ENCODE results near the gene ANKRD18B. TPM values are rescaled to one million over a fixed set of nuclear protein-coding genes. Genes with fewer than 3 reads are reported as not detected.

ANKRD18B gene
- total and polyA plus RNA-seq, 9 of the 15 experiments (the other 6 are each of a cell fraction or from before 2014, with no cell fraction given), result 0.43 to 12.6 (median 1.8) TPM

DNA sequence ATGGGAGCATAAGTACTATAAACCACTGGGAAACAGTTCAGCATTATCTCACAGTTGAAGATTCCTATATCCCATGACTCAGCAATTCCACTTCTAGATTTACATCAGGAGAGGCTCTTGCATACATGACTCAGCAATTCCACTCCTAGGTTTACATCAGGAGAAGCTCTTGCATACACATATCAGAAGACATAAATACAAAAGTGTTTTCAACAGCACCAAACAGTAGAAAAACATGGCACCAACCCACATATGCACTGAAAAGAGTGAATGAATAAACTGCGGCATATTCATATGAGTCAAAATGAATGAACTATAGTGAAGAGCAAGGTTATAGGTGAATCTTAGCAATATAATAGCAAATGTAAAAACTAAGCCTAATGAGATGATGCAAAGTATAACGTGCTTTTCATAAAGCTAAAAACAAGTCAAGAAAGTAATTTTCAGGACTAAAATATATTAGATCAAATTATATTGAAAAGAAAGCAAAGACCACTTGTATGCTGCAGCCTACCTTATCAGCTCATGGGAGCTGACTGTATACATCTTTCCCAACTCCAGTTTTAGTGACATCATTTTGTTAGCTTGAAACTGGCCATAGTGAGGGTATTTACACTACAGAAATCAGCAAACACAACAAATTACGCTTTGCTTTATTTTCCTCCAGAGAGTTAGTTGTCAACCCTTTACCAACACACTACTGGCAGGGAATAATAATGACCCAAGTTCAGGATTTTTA, 95.8 kb downstream of the ANKRD18B start (continued):
- no peak for TF ChIP-seq ZNF79 (CRISPR knock-in tag; IDR thresholded peaks at IDR 0.05; ENCODE audit: low read depth)
- TF ChIP-seq PCBP1 (IDR thresholded peaks at IDR 0.05; ENCODE audit: low read depth, low read length, poor library complexity, severe bottlenecking), result no peak
- no peak for TF ChIP-seq ZNF436 (CRISPR knock-in tag; IDR thresholded peaks at IDR 0.05)
- TF ChIP-seq SETDB1 (IDR thresholded peaks at IDR 0.05; ENCODE audit: low read length), result no peak
- no peak for TF ChIP-seq ZBTB8A (IDR thresholded peaks at IDR 0.05; ENCODE audit: partially characterized antibody)
- TF ChIP-seq ZNF584 (CRISPR knock-in tag; IDR thresholded peaks at IDR 0.05; ENCODE audit: low read depth), result no peak
- TF ChIP-seq, protein P1, sequence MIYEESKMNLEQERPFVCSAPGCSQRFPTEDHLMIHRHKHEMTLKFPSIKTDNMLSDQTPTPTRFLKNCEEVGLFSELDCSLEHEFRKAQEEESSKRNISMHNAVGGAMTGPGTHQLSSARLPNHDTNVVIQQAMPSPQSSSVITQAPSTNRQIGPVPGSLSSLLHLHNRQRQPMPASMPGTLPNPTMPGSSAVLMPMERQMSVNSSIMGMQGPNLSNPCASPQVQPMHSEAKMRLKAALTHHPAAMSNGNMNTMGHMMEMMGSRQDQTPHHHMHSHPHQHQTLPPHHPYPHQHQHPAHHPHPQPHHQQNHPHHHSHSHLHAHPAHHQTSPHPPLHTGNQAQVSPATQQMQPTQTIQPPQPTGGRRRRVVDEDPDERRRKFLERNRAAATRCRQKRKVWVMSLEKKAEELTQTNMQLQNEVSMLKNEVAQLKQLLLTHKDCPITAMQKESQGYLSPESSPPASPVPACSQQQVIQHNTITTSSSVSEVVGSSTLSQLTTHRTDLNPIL (CRISPR knock-in tag; IDR thresholded peaks at IDR 0.05), result no peak
- TF ChIP-seq, protein P2, sequence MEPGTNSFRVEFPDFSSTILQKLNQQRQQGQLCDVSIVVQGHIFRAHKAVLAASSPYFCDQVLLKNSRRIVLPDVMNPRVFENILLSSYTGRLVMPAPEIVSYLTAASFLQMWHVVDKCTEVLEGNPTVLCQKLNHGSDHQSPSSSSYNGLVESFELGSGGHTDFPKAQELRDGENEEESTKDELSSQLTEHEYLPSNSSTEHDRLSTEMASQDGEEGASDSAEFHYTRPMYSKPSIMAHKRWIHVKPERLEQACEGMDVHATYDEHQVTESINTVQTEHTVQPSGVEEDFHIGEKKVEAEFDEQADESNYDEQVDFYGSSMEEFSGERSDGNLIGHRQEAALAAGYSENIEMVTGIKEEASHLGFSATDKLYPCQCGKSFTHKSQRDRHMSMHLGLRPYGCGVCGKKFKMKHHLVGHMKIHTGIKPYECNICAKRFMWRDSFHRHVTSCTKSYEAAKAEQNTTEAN (CRISPR knock-in tag; IDR thresholded peaks at IDR 0.05), result no peak
- TF ChIP-seq ZNF592 (IDR thresholded peaks at IDR 0.05), result peak; percentile 76
- TF ChIP-seq KDM2B (CRISPR knock-in tag; IDR thresholded peaks at IDR 0.05), result no peak
- TF ChIP-seq, protein P3, sequence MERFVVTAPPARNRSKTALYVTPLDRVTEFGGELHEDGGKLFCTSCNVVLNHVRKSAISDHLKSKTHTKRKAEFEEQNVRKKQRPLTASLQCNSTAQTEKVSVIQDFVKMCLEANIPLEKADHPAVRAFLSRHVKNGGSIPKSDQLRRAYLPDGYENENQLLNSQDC (CRISPR knock-in tag; IDR thresholded peaks at IDR 0.05), result no peak
- no peak for TF ChIP-seq ETS2 (tag; IDR thresholded peaks at IDR 0.05; ENCODE audit: borderline replicate concordance, poor library complexity, severe bottlenecking)
- TF ChIP-seq, protein P4, sequence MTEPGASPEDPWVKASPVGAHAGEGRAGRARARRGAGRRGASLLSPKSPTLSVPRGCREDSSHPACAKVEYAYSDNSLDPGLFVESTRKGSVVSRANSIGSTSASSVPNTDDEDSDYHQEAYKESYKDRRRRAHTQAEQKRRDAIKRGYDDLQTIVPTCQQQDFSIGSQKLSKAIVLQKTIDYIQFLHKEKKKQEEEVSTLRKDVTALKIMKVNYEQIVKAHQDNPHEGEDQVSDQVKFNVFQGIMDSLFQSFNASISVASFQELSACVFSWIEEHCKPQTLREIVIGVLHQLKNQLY (CRISPR knock-in tag; conservative IDR thresholded peaks at IDR 0.05), result no peak
- TF ChIP-seq U2AF1 (optimal IDR thresholded peaks at IDR 0.05; ENCODE audit: low read depth, low read length), result no peak
- TF ChIP-seq IRF9 (tag; IDR thresholded peaks at IDR 0.05), result no peak
- TF ChIP-seq ZNF133 (CRISPR knock-in tag; IDR thresholded peaks at IDR 0.05), result no peak
- no peak for TF ChIP-seq BCL6 (CRISPR knock-in tag; IDR thresholded peaks at IDR 0.05)
- no peak for TF ChIP-seq CHD1 (IDR thresholded peaks at IDR 0.05; ENCODE audit: low read length)
- TF ChIP-seq POLR2B (IDR thresholded peaks at IDR 0.05; ENCODE audit: low read depth, partially characterized antibody), result no peak
